G401.6 (cell line): ENCODE data around the gene SNX30.

Experiments
- FAIRE-seq: peaks from 2 replicates; lab custom pipeline; 2012; peaks lifted over from hg19 to GRCh38; lab: Jason Lieb, UNC

SNX30 gene

GRCh38 chr9:112886351-112886750, 135.8 kb downstream of the SNX30 start:
- no peak for FAIRE-seq

- FAIRE-seq, result no peak
Observed at GRCh38 chr9:112887381-112887780, 136.8 kb downstream of the SNX30 start.

GRCh38 chr9:112890106-112891081, 139.8 kb downstream of the SNX30 start, which contains the start of gene SLC46A2:
TSS of gene SLC46A2 (minus strand) at chr9:112890876. CDS start at chr9:112890681, 195 bp downstream.
- FAIRE-seq, result no peak

- FAIRE-seq, result no peak
Observed at GRCh38 chr9:112891521-112891920, 141.0 kb downstream of the SNX30 start.

GRCh38 chr9:112892981-112893380, 142.4 kb downstream of the SNX30 start:
- FAIRE-seq, result no peak

- FAIRE-seq, result no peak
Observed at GRCh38 chr9:112894041-112894440, 143.5 kb downstream of the SNX30 start.

- no peak for FAIRE-seq
Observed at GRCh38 chr9:112894699-112895098, 144.1 kb downstream of the SNX30 start.

- FAIRE-seq, result no peak
Observed at GRCh38 chr9:112896131-112896530, 145.6 kb downstream of the SNX30 start.

GRCh38 chr9:112898872-112899311, 148.3 kb downstream of the SNX30 start:
- FAIRE-seq, result no peak

- FAIRE-seq, result no peak
Observed at GRCh38 chr9:112900488-112900887, 149.9 kb downstream of the SNX30 start.

GRCh38 chr9:112900901-112901300, 150.3 kb downstream of the SNX30 start:
- no peak for FAIRE-seq

GRCh38 chr9:112905084-112905483, 154.5 kb downstream of the SNX30 start:
- no peak for FAIRE-seq

- FAIRE-seq, result no peak
Observed at GRCh38 chr9:112911736-112912135, 161.2 kb downstream of the SNX30 start.

- no peak for FAIRE-seq
Observed at GRCh38 chr9:112912636-112913035, 162.1 kb downstream of the SNX30 start.

GRCh38 chr9:112913326-112913725, 162.8 kb downstream of the SNX30 start:
- no peak for FAIRE-seq

GRCh38 chr9:112914524-112914923, 164.0 kb downstream of the SNX30 start:
- no peak for FAIRE-seq

GRCh38 chr9:112917047-112917986, 166.8 kb downstream of the SNX30 start:
- no peak for FAIRE-seq

- no peak for FAIRE-seq
Observed at GRCh38 chr9:112917987-112918362, 167.4 kb downstream of the SNX30 start.

- no peak for FAIRE-seq
Observed at GRCh38 chr9:112921549-112921948, 171.0 kb downstream of the SNX30 start.
